ENCODE results near the gene EIF2D.

Gene EIF2D

GRCh38 chr1:206544562-206545257 lies 67.6 kb downstream of the EIF2D start:
- peak; percentile 81 for DNase-seq
